Gastroesophageal sphincter (tissue), 4 donors: ENCODE data around the gene SCFD2. TPM values are rescaled to one million over a fixed set of nuclear protein-coding genes. Genes with fewer than 3 reads are reported as not detected.
A peak's percentile ranks its signal among the peaks of the same experiment; 100 is the strongest.
"Not testable (repeated sequence)": the region's sequence is repeated elsewhere in the genome, so short reads cannot be mapped to it uniquely, and the experiment has no call there.

Experiments
- ATAC-seq: fragments of 150-250 bp; one replicate; pipeline ENCODE4 v1.9.1; 2016; ENCODE audit warnings: mild to moderate bottlenecking, moderate library complexity
- H3K27ac ChIP-seq, 4 donors: fragments of 200-600 bp; sonication (generic) in 3 of 4; 1 replicate in 3 of 4; 2 replicates in 1 of 4; pipeline ENCODE4 v1.5.1; 2016 to 2019
- H3K27me3 ChIP-seq: fragments of 200-600 bp; sonication (generic); one replicate; pipeline ENCODE4 v1.5.1; 2019
- H3K36me3 ChIP-seq, 2 donors: fragments of 200-600 bp; sonication (generic); one replicate each; pipeline ENCODE4 v1.5.1; 2019; ENCODE audit warnings: control low read depth in 1 of 2
- H3K4me1 ChIP-seq, 3 donors: fragments of 200-600 bp; sonication (generic); 1 replicate in 2 of 3; 2 replicates in 1 of 3; pipeline ENCODE4 v1.5.1; 2016 to 2019; ENCODE audit warnings: control low read depth in 2 of 3
- H3K4me3 ChIP-seq, 2 donors: fragments of 200-600 bp; sonication (generic); one replicate each; pipeline ENCODE4 v1.5.1; 2019; ENCODE audit warnings: mild to moderate bottlenecking in 1 of 2, moderate library complexity in 1 of 2
- H3K9me3 ChIP-seq, 3 donors: fragments of 200-600 bp; sonication (generic); one replicate each; pipeline ENCODE4 v1.5.1; 2017 to 2019; ENCODE audit warnings: control low read depth in 2 of 3
- EP300 ChIP-seq: sonication (generic); formaldehyde crosslinking; IDR thresholded peaks from one replicate; pipeline ENCODE4 v1.6.1; 2017; ENCODE audit warnings: antibody characterized with exemption, mild to moderate bottlenecking
- POLR2A ChIP-seq, 2 donors: fragments of 450-650 bp; IDR thresholded peaks; one replicate each; pipeline ENCODE4 v1.6.1; 2017; ENCODE audit warnings: antibody characterized with exemption in 2 of 2, mild to moderate bottlenecking in 2 of 2, moderate library complexity in 1 of 2
- POLR2AphosphoS5 ChIP-seq: sonication (generic); formaldehyde crosslinking; IDR thresholded peaks from one replicate; pipeline ENCODE4 v1.6.1; 2017; ENCODE audit warnings: antibody characterized with exemption
- WGBS, 2 donors: methylation state at CpG; one replicate each; pipeline ENCODE4 v1.1.5; 2018; ENCODE audit warnings: low coverage in 1 of 2; 5-methylcytosine and 5-hydroxymethylcytosine counted together
- total RNA-seq, 4 donors: library from RNA; depleted of rRNA; stranded (reverse); fragments of >200 nt; gene quantifications; one replicate each; pipeline ENCODE4 v1.1.0, GENCODE V29; 2016
- TF ChIP-seq, protein P1 (sequence below), 4 experiments: fragments of 200-600 bp in 2 of 4; fragments of 450-650 bp in 2 of 4; sonication (generic) in 1 of 4; IDR thresholded peaks; one replicate each; pipeline ENCODE4 v1.5.1; 2017 to 2019; ENCODE audit warnings: antibody characterized with exemption in 4 of 4, mild to moderate bottlenecking in 2 of 4, moderate library complexity in 2 of 4

SCFD2 gene
- total RNA-seq, 4 donors from 2014 or later = 8.9 to 17.6 (median 14.6) TPM

GRCh38 chr4:53147197-53147596 is 218.7 kb downstream of the SCFD2 start:
- no peak overlapping the region for H3K4me3 ChIP-seq
- H3K36me3 ChIP-seq = peaks cover 0 to 9% of the 10 kb centered on the region in 2 donors
- TF ChIP-seq POLR2A (IDR thresholded peaks at IDR 0.05) (no peak), POLR2AphosphoS5 (peak; percentile 40)
- H3K4me1 ChIP-seq = peaks cover 0 to 12% (median 0%) of the 10 kb centered on the region in 3 donors
- no peaks in the 10 kb centered on the region for H3K9me3 ChIP-seq
- no peaks in the 10 kb centered on the region for H3K27me3 ChIP-seq
- WGBS, 2 donors = 66 to 67% methylated on average over 2 to 4 of the region's 4 CpGs
- peak overlapping the region in 1 of 4 donors; percentile 5 for H3K27ac ChIP-seq
- ATAC-seq = peak; percentile 51

DNA sequence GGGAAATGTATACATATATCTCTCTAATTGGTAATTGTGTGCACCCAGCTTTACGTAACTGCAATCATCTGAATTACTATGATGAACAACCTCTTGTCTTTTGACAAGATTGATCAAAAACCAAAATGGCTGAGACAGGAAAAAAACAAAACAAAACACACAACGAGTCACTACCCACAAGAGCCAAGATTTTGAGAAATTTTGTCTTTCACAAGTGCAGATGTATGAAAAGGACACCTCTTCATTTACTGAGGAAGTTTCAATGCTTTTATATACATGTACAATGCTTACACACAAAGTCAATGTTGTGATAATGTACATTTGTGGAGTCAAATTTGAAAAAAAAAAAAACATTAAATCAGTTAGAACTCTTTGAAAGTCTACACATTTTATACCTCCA is 224.6 kb downstream of the SCFD2 start:
- H3K9me3 ChIP-seq = no peaks in the 10 kb centered on the region

DNA sequence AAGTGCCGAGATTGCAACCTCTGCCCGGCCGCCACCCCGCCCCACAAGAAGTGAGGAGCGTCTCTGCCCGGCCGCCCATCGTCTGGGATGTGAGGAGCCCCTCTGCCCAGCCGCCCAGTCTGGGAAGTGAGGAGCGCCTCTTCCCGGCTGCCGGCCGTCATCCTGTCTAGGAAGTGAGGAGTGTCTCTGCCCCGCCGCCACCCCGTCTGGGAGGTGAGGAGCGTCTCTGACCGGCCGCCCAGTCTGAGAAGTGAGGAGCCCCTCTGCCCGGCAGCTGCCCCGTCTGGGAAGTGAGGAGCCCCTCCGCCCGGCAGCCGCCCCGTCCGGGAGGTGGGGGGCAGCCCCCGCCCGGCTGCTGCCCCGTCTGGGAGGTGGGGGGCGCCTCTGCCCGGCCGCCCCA is 226.6 kb downstream of the SCFD2 start:
- H3K36me3 ChIP-seq, H3K4me3 ChIP-seq, H3K27me3 ChIP-seq, H3K9me3 ChIP-seq, ATAC-seq, H3K4me1 ChIP-seq, H3K27ac ChIP-seq: not testable (repeated sequence)
- WGBS, 2 donors = no CpG with 5 or more reads among the region's 32 CpGs

More for the DNA sequence above, 224.6 kb downstream of the SCFD2 start:
- Histone ChIP-seq H3K4me1 (no peaks in the 10 kb centered on the region), H3K27me3 (no peaks in the 10 kb centered on the region), H3K27ac (no peak overlapping the region), H3K4me3 (no peak overlapping the region), H3K36me3 (peaks cover 0 to 9% of the 10 kb centered on the region in 2 donors)
- ATAC-seq = no peak
- 86 to 94% methylated on average over 2 of the region's 2 CpGs for WGBS, 2 donors
- TF ChIP-seq EP300 (no peak), POLR2AphosphoS5 (no peak), POLR2A (IDR thresholded peaks at IDR 0.05) (no peak)
- TF ChIP-seq, protein P1, sequence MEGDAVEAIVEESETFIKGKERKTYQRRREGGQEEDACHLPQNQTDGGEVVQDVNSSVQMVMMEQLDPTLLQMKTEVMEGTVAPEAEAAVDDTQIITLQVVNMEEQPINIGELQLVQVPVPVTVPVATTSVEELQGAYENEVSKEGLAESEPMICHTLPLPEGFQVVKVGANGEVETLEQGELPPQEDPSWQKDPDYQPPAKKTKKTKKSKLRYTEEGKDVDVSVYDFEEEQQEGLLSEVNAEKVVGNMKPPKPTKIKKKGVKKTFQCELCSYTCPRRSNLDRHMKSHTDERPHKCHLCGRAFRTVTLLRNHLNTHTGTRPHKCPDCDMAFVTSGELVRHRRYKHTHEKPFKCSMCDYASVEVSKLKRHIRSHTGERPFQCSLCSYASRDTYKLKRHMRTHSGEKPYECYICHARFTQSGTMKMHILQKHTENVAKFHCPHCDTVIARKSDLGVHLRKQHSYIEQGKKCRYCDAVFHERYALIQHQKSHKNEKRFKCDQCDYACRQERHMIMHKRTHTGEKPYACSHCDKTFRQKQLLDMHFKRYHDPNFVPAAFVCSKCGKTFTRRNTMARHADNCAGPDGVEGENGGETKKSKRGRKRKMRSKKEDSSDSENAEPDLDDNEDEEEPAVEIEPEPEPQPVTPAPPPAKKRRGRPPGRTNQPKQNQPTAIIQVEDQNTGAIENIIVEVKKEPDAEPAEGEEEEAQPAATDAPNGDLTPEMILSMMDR (IDR thresholded peaks at IDR 0.05) = no peak

DNA sequence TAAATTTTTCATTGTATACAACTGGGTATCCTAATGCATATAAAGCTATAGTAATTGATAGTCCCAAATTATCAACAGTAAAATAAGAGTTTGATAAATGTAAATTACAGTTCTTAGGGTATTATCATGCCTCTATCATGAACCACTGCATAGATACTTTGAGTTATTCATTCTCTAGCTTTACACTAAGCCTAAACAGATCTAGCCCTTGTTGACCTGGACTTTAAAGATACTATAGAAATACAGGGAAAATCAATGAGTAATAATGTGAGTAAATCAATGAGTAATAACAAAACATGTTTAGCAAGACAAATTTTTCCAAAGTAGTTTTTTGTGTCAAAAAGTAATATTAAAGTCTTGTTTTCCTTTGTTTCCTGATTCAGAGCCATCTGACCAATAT is 228.4 kb downstream of the SCFD2 start:
- TF ChIP-seq POLR2A (IDR thresholded peaks at IDR 0.05) = no peak
- TF ChIP-seq POLR2AphosphoS5 = no peak
- no peak for TF ChIP-seq EP300
- TF ChIP-seq, protein P1 (IDR thresholded peaks at IDR 0.05) = no peak
- no peak for ATAC-seq
- no peaks in the 10 kb centered on the region for H3K27me3 ChIP-seq
- no peaks in the 10 kb centered on the region for H3K9me3 ChIP-seq
- no peak overlapping the region for H3K27ac ChIP-seq
- H3K36me3 ChIP-seq = no peaks in the 10 kb centered on the region
- no peak overlapping the region for H3K4me3 ChIP-seq
- H3K4me1 ChIP-seq = no peaks in the 10 kb centered on the region

GRCh38 chr4:53136954-53137353 is 228.9 kb downstream of the SCFD2 start:
- TF ChIP-seq POLR2A (IDR thresholded peaks at IDR 0.05) (no peak), EP300 (no peak), POLR2AphosphoS5 (no peak)
- TF ChIP-seq, protein P1 (IDR thresholded peaks at IDR 0.05) = no peak
- no peaks in the 10 kb centered on the region for H3K9me3 ChIP-seq
- no peaks in the 10 kb centered on the region for H3K27me3 ChIP-seq
- no peak for ATAC-seq
- H3K36me3 ChIP-seq = no peaks in the 10 kb centered on the region
- 83 to 100% methylated on average over 1 to 2 of the region's 2 CpGs for WGBS, 2 donors
- H3K4me3 ChIP-seq = no peak overlapping the region
- no peak overlapping the region for H3K27ac ChIP-seq
- H3K4me1 ChIP-seq = no peaks in the 10 kb centered on the region

DNA sequence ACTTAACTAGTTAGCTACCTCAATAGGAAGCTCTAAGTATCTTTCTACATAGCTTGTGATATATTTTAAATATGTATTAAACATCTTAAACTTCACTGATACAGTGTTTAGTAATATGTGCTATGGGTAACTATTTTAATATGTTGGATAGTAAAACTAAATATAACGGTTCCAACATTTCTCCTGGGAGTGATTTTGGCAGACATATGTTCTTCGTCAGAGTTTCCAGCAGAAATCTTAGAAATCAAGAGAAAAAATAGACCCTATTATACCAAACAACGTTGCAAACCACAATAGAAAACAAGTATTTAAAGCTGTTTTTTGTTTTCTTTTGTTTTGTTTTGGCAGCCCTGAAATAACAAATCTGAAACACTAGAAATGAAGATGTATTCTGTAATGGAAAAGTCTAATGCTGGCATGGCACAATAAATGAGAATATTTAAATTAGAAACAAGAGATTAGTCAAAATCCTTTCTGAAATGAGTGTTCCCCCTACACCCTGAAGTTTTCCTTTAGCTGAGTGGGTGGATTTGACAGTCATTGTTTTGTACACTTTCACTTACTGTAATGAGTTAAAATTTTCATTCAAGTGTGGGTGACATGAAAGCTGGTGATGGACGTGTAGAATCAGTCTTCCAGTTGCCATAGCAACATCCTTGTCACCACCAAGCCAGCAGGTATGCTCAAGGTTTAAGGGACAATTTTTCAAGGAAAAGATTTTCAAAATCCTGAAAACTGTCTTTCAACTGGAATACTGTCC is 233.5 kb downstream of the SCFD2 start:
- no peaks in the 10 kb centered on the region for H3K9me3 ChIP-seq
- 0 to 50% methylated on average over 1 to 4 of the region's 4 CpGs for WGBS, 2 donors
- TF ChIP-seq EP300 (no peak), POLR2AphosphoS5 (no peak), POLR2A (IDR thresholded peaks at IDR 0.05) (no peak)
- TF ChIP-seq, protein P1 (IDR thresholded peaks at IDR 0.05) = no peak
- H3K36me3 ChIP-seq = no peaks in the 10 kb centered on the region
- H3K4me1 ChIP-seq = peaks cover 0 to 16% (median 4%) of the 10 kb centered on the region in 3 donors
- ATAC-seq = no peak
- H3K27me3 ChIP-seq = no peaks in the 10 kb centered on the region
- no peak overlapping the region for H3K27ac ChIP-seq
- H3K4me3 ChIP-seq = no peak overlapping the region
